Astrocyte (in vitro differentiated cells and primary cell): ENCODE data around the gene LCN2. TPM values are rescaled to one million over a fixed set of nuclear protein-coding genes. Genes with fewer than 3 reads are reported as not detected.

Source experiments
- DNase-seq: peaks from one replicate; pipeline ENCODE4 v3.0.0-alpha.2; 2010; ENCODE audit warnings: low read depth
- FAIRE-seq: peaks from 2 replicates; lab custom pipeline; 2011; peaks lifted over from hg19 to GRCh38; lab: Jason Lieb, UNC
- H2AFZ ChIP-seq: 2 replicates; pipeline ENCODE4 v1.6.0; 2012; ENCODE audit warnings: low read depth, low read length, inconsistent platforms
- H3K27ac ChIP-seq: 2 replicates; pipeline ENCODE4 v1.5.1; 2011; ENCODE audit warnings: low read depth, low read length, inconsistent platforms
- H3K27me3 ChIP-seq: 2 replicates; pipeline ENCODE4 v1.6.0; 2011; ENCODE audit warnings: low read length, inconsistent platforms; ENCODE audit not compliant: insufficient read depth
- H3K36me3 ChIP-seq: 2 replicates; pipeline ENCODE4 v1.5.1; 2011; ENCODE audit warnings: low read length, inconsistent platforms; ENCODE audit not compliant: insufficient read depth
- H3K4me1 ChIP-seq: 2 replicates; pipeline ENCODE4 v1.5.1; 2011; ENCODE audit warnings: low read length, inconsistent platforms; ENCODE audit not compliant: insufficient read depth
- H3K4me2 ChIP-seq: 2 replicates; pipeline ENCODE4 v1.6.0; 2012; ENCODE audit warnings: low read length, inconsistent platforms
- H3K4me3 ChIP-seq: 2 replicates; pipeline ENCODE4 v1.5.1; 2011; ENCODE audit warnings: low read depth, mild to moderate bottlenecking, low read length, inconsistent platforms; ENCODE audit not compliant: insufficient read depth
- H3K79me2 ChIP-seq: 2 replicates; pipeline ENCODE4 v1.6.0; 2012; ENCODE audit warnings: mild to moderate bottlenecking, low read length, inconsistent platforms; ENCODE audit not compliant: insufficient read depth
- H3K9ac ChIP-seq: 2 replicates; pipeline ENCODE4 v1.6.0; 2012; ENCODE audit warnings: mild to moderate bottlenecking, low read length, inconsistent platforms
- H3K9me3 ChIP-seq: 2 replicates; pipeline ENCODE4 v1.5.1; 2012; ENCODE audit warnings: low read depth, mild to moderate bottlenecking, low read length, inconsistent platforms; ENCODE audit not compliant: insufficient read depth
- H4K20me1 ChIP-seq: 2 replicates; pipeline ENCODE4 v1.6.0; 2012; ENCODE audit warnings: low read length, inconsistent platforms; ENCODE audit not compliant: insufficient read depth
- H3K27ac Mint-ChIP-seq: one replicate; pipeline ENCODE4 v1.8.0; 2021; ENCODE audit warnings: mild to moderate bottlenecking, mixed read lengths; ENCODE audit not compliant: unreplicated experiment
- H3K27me3 Mint-ChIP-seq: one replicate; pipeline ENCODE4 v1.8.0; 2021; ENCODE audit warnings: low read depth, mixed read lengths; ENCODE audit not compliant: unreplicated experiment
- H3K36me3 Mint-ChIP-seq: one replicate; pipeline ENCODE4 v1.8.0; 2021; ENCODE audit warnings: low read depth, mixed read lengths; ENCODE audit not compliant: unreplicated experiment
- H3K4me1 Mint-ChIP-seq: one replicate; pipeline ENCODE4 v1.8.0; 2021; ENCODE audit warnings: low read depth, mixed read lengths; ENCODE audit not compliant: unreplicated experiment
- H3K4me3 Mint-ChIP-seq: one replicate; pipeline ENCODE4 v1.8.0; 2021; ENCODE audit warnings: mild to moderate bottlenecking, moderate library complexity, mixed read lengths; ENCODE audit not compliant: unreplicated experiment
- H3K9me3 Mint-ChIP-seq: one replicate; pipeline ENCODE4 v1.8.0; 2021; ENCODE audit warnings: mild to moderate bottlenecking, mixed read lengths; ENCODE audit not compliant: unreplicated experiment
- EZH2 ChIP-seq: IDR thresholded peaks from 2 replicates; pipeline ENCODE4 v1.6.1; 2012; ENCODE audit warnings: mild to moderate bottlenecking, low read length, inconsistent platforms; ENCODE audit not compliant: insufficient read depth
- total RNA-seq: library from RNA; stranded (reverse); gene quantifications from 2 replicates; pipeline ENCODE4 v1.2.1, GENCODE V29; 2021
- TF ChIP-seq, protein P1 (sequence below): IDR thresholded peaks from 2 replicates; pipeline ENCODE4 v1.5.1; 2011; ENCODE audit warnings: low read depth, mild to moderate bottlenecking, inconsistent platforms, low read length, moderate library complexity; ENCODE audit not compliant: insufficient read depth

LCN2 gene
- total RNA-seq, 1 donor from 2014 or later: not detected

DNA sequence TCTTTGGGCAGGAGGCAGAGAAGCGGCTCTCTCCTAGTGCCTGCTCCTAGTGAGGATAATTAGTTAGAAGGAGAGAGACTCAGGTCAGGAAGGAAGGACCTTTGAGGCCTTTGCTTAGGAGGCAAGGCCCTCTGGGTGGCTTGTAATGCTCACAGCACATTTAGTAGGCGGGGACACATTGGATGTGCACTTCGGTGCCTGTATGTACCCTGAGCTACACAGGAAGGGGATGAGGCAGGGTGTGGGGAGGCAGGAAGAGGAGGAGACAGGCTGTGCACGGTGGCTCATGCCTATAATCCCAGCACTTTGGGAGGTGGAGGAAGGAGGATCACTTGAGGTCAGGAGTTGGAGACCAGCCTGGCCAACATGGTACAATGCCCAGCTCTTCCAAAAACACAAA is 7.2 kb upstream of the LCN2 start:
- Histone ChIP-seq H4K20me1 (no peaks in the 10 kb centered on the region), H3K4me3 (no peak overlapping the region), H3K27ac (no peak overlapping the region), H3K27me3 (no peaks in the 10 kb centered on the region), H3K79me2 (no peaks in the 10 kb centered on the region), H3K4me1 (peaks cover 9% of the 10 kb centered on the region), H3K4me2 (no peak overlapping the region), H2AFZ (no peak overlapping the region), H3K36me3 (no peaks in the 10 kb centered on the region), H3K9ac (no peak overlapping the region), H3K9me3 (no peaks in the 10 kb centered on the region)
- peaks cover under 1% of the 10 kb centered on the region for H3K4me1 Mint-ChIP-seq
- no peaks in the 10 kb centered on the region for H3K9me3 Mint-ChIP-seq
- H3K4me3 Mint-ChIP-seq: no peak overlapping the region
- FAIRE-seq (no peak), DNase-seq (no peak)
- H3K36me3 Mint-ChIP-seq: no peaks in the 10 kb centered on the region
- H3K27ac Mint-ChIP-seq: no peak overlapping the region
- TF ChIP-seq, protein P1, sequence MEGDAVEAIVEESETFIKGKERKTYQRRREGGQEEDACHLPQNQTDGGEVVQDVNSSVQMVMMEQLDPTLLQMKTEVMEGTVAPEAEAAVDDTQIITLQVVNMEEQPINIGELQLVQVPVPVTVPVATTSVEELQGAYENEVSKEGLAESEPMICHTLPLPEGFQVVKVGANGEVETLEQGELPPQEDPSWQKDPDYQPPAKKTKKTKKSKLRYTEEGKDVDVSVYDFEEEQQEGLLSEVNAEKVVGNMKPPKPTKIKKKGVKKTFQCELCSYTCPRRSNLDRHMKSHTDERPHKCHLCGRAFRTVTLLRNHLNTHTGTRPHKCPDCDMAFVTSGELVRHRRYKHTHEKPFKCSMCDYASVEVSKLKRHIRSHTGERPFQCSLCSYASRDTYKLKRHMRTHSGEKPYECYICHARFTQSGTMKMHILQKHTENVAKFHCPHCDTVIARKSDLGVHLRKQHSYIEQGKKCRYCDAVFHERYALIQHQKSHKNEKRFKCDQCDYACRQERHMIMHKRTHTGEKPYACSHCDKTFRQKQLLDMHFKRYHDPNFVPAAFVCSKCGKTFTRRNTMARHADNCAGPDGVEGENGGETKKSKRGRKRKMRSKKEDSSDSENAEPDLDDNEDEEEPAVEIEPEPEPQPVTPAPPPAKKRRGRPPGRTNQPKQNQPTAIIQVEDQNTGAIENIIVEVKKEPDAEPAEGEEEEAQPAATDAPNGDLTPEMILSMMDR: no peak
- no peak for TF ChIP-seq EZH2
- peaks cover 15% of the 10 kb centered on the region for H3K27me3 Mint-ChIP-seq

DNA sequence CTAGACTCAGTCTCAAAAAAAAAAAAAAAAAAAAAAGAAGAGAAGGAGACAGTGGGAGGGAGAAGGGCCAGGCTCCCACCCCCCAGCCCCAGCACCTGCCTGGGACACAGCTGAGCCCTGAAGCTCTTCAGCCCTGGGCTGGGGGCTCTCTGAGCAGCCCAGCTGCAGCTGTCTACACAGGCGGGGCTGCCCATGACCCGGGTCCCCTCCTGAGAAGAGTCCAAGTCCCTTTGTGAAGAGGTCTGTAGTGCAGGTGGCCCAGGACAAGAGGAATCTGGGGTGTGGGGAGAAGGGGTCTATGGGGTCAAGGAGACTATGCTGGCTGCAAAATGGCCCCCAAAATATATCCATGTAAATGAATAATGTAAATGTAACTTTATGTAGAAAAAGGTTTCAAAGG is 6.7 kb upstream of the LCN2 start:
- Mint-ChIP-seq H3K27me3 (peaks cover 13% of the 10 kb centered on the region), H3K4me1 (no peaks in the 10 kb centered on the region), H3K4me3 (no peak overlapping the region), H3K9me3 (no peaks in the 10 kb centered on the region), H3K27ac (no peak overlapping the region), H3K36me3 (no peaks in the 10 kb centered on the region)
- Histone ChIP-seq H3K27ac (no peak overlapping the region), H3K4me3 (no peak overlapping the region), H3K4me1 (peaks cover 3% of the 10 kb centered on the region), H4K20me1 (no peaks in the 10 kb centered on the region), H3K79me2 (no peaks in the 10 kb centered on the region), H3K9ac (no peak overlapping the region), H3K36me3 (no peaks in the 10 kb centered on the region), H3K27me3 (no peaks in the 10 kb centered on the region), H3K9me3 (no peaks in the 10 kb centered on the region), H3K4me2 (no peak overlapping the region), H2AFZ (no peak overlapping the region)
- FAIRE-seq: no peak
- DNase-seq: no peak
- TF ChIP-seq, protein P1: no peak
- TF ChIP-seq EZH2: no peak

DNA sequence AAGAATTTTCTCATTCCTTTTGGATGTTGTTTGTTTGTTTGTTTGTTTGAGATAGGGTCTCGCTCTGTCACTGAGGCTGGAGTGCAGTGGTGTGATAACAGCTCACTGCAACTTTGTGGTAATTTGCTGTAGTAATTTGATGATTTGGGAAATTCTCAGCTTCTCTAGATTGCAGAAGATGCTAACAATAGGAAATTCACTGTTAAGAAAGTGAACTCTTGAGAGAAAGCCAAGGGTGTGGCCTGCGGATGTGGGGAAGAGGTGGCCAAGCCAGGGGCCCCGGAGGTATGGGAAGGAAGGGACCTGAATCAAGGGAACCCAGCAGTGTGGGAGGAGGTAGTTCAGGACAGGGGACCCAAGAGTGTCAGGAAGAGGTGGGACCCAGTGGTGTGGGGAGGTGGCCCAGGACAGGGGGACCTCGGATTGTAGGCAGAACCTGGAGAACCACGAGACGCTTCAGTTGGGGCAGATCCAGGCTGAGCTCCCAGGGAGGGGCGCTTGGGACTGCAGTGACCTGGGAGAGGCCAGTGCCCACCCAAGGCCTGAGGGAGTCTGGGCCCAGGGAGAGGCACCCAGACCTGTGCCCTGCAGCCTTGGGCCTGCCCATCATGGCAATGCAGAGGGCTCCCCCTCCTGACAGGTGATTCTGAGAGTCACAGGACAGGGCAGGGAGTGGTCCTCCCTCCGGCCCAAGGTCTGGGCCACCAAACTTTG is 5.6 kb upstream of the LCN2 start:
- Histone ChIP-seq H3K4me1 (no peaks in the 10 kb centered on the region), H3K27ac (no peak overlapping the region), H4K20me1 (no peaks in the 10 kb centered on the region), H3K9ac (no peak overlapping the region), H3K79me2 (no peaks in the 10 kb centered on the region), H2AFZ (no peak overlapping the region), H3K4me3 (no peak overlapping the region), H3K4me2 (no peak overlapping the region), H3K27me3 (no peaks in the 10 kb centered on the region), H3K9me3 (no peaks in the 10 kb centered on the region), H3K36me3 (no peaks in the 10 kb centered on the region)
- no peaks in the 10 kb centered on the region for H3K9me3 Mint-ChIP-seq
- H3K36me3 Mint-ChIP-seq: no peaks in the 10 kb centered on the region
- no peaks in the 10 kb centered on the region for H3K4me1 Mint-ChIP-seq
- H3K27me3 Mint-ChIP-seq: peaks cover 16% of the 10 kb centered on the region
- H3K27ac Mint-ChIP-seq: no peak overlapping the region
- no peak for DNase-seq
- no peak overlapping the region for H3K4me3 Mint-ChIP-seq
- no peak for TF ChIP-seq EZH2
- TF ChIP-seq, protein P1: no peak
- no peak for FAIRE-seq
